Vagina (tissue), 2 donors: ENCODE data around the gene FGFRL1. TPM values are rescaled to one million over a fixed set of nuclear protein-coding genes. Genes with fewer than 3 reads are reported as not detected.
A peak's percentile ranks its signal among the peaks of the same experiment; 100 is the strongest.

ENCODE experiments used
- DNase-seq, 2 donors: peaks; one replicate each; pipeline ENCODE4 v3.0.0-alpha.2; 2017; ENCODE audit errors: extremely low spot score in 2 of 2
- H3K27ac ChIP-seq: fragments of 200-600 bp; sonication (generic); one replicate; pipeline ENCODE4 v1.5.1; 2019
- H3K27me3 ChIP-seq: fragments of 200-600 bp; sonication (generic); one replicate; pipeline ENCODE4 v1.5.1; 2019
- H3K36me3 ChIP-seq, 2 donors: fragments of 200-600 bp; sonication (generic); one replicate each; pipeline ENCODE4 v1.5.1; 2017 to 2019
- H3K4me1 ChIP-seq: fragments of 200-600 bp; sonication (generic); one replicate; pipeline ENCODE4 v1.5.1; 2019
- H3K4me3 ChIP-seq, 2 donors: fragments of 200-600 bp; sonication (generic); 1 replicate in 1 of 2; 2 replicates in 1 of 2; pipeline ENCODE4 v1.5.1; 2016 to 2019
- H3K9me3 ChIP-seq: fragments of 200-600 bp; sonication (generic); one replicate; pipeline ENCODE4 v1.5.1; 2019
- POLR2A ChIP-seq, 2 donors: fragments of 450-650 bp; IDR thresholded peaks; one replicate each; pipeline ENCODE4 v1.6.1; 2017; ENCODE audit warnings: antibody characterized with exemption in 2 of 2, mild to moderate bottlenecking in 2 of 2, moderate library complexity in 2 of 2
- POLR2AphosphoS5 ChIP-seq, 2 donors: sonication (generic); formaldehyde crosslinking; IDR thresholded peaks; one replicate each; pipeline ENCODE4 v1.9.0; 2017; ENCODE audit warnings: antibody characterized with exemption in 2 of 2, mild to moderate bottlenecking in 2 of 2, low read depth in 1 of 2; ENCODE audit not compliant: insufficient read depth in 1 of 2
- intact Hi-C: fragments of 100-400 bp; cut with DNase I; formaldehyde crosslinking; loops from one replicate; pipeline ENCODE4 v1.15.1; 2023
- total RNA-seq: library from RNA; depleted of rRNA; stranded (reverse); fragments of >200 nt; gene quantifications from one replicate; pipeline ENCODE4 v1.2.3, GENCODE V29; 2016
- TF ChIP-seq, protein P1 (sequence below), 3 experiments: fragments of 450-650 bp in 2 of 3; fragments of 200-600 bp in 1 of 3; sonication (generic) in 1 of 3; IDR thresholded peaks; one replicate each; pipeline ENCODE4 v1.5.1; 2017 to 2019; ENCODE audit warnings: antibody characterized with exemption in 3 of 3, mild to moderate bottlenecking in 2 of 3, moderate library complexity in 2 of 3

Gene FGFRL1
- total RNA-seq, 1 donor from 2014 or later = 20.9 TPM

DNA sequence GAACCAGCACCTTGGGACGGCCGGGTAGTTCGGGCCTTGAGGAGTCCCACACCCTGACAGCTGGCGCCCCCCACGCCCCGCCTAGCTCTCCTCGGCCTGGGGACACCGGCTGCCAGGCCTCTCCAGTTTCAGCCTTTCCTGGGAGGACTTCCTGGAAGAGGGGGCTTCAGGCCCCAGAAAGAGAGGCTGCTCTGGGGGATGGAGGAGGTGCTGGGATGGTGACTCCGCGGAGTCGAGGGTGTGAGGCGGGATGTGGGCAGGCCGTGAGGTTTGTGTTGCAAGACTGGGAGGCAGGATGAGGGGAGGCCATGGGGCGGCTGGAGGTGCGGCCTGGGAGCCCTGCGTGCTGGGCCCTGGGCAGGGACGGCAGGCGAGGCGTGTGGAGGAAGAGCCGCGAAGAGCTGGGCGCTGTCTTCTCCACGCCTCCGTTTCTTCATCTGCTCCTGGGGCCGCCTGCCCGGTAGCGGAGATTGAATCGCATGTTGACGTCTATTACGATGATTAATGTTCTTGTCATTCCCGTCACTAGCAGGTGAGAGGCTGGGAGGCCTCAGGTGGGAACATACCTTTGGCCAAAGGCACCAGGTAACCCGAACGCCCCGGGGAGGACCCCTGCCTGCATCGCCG lies 918 bp upstream of the FGFRL1 start:
- DNase-seq = peak in 1 of 2 donors; percentile 94
- H3K4me1 ChIP-seq = peaks cover 30% of the 10 kb centered on the region
- peak overlapping the region; percentile 52 to 83 for H3K4me3 ChIP-seq

DNA sequence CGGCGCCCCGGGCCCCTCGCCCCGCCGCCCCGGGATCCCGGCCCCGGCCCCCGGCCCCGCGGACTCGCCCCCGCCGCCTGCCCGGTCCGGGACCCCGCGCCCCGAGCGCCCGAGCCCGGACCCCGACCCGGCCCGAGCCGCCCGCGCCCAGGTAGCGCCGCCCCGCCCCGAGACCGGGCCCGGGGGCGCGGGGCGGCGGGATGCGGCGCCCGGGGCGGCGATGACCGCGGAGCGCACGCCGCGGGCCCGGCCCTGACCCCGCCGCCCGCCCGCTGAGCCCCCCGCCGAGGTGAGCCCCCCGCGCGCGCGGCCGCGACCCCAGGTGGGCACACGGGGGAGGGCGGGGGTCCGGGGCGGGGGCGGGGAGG lies 224 bp downstream of the FGFRL1 start:
- Histone ChIP-seq H3K27ac (no peak overlapping the region), H3K27me3 (no peaks in the 10 kb centered on the region), H3K9me3 (no peaks in the 10 kb centered on the region), H3K4me1 (peaks cover 30% of the 10 kb centered on the region), H3K4me3 (peak overlapping the region; percentile 52 to 83), H3K36me3 (no peaks in the 10 kb centered on the region)
- intact Hi-C loops = no loop called here
- TF ChIP-seq POLR2A (IDR thresholded peaks at IDR 0.05) = no peak
- TF ChIP-seq POLR2AphosphoS5 (IDR thresholded peaks at IDR 0.05; ENCODE audit: insufficient read depth in 1 of 2, low read depth in 1 of 2) = no peak
- TF ChIP-seq, protein P1, sequence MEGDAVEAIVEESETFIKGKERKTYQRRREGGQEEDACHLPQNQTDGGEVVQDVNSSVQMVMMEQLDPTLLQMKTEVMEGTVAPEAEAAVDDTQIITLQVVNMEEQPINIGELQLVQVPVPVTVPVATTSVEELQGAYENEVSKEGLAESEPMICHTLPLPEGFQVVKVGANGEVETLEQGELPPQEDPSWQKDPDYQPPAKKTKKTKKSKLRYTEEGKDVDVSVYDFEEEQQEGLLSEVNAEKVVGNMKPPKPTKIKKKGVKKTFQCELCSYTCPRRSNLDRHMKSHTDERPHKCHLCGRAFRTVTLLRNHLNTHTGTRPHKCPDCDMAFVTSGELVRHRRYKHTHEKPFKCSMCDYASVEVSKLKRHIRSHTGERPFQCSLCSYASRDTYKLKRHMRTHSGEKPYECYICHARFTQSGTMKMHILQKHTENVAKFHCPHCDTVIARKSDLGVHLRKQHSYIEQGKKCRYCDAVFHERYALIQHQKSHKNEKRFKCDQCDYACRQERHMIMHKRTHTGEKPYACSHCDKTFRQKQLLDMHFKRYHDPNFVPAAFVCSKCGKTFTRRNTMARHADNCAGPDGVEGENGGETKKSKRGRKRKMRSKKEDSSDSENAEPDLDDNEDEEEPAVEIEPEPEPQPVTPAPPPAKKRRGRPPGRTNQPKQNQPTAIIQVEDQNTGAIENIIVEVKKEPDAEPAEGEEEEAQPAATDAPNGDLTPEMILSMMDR (IDR thresholded peaks at IDR 0.05) = no peak
- no peak for DNase-seq

More for the DNA sequence above, 918 bp upstream of the FGFRL1 start:
- Histone ChIP-seq H3K9me3 (no peaks in the 10 kb centered on the region), H3K36me3 (no peaks in the 10 kb centered on the region), H3K27ac (peak overlapping the region; percentile 87), H3K27me3 (no peaks in the 10 kb centered on the region)
- intact Hi-C loops = no loop called here
- TF ChIP-seq, protein P1 (IDR thresholded peaks at IDR 0.05) = no peak
- TF ChIP-seq POLR2AphosphoS5 (IDR thresholded peaks at IDR 0.05; ENCODE audit: insufficient read depth in 1 of 2, low read depth in 1 of 2) = peak in 1 of 2 donors; percentile 59

DNA sequence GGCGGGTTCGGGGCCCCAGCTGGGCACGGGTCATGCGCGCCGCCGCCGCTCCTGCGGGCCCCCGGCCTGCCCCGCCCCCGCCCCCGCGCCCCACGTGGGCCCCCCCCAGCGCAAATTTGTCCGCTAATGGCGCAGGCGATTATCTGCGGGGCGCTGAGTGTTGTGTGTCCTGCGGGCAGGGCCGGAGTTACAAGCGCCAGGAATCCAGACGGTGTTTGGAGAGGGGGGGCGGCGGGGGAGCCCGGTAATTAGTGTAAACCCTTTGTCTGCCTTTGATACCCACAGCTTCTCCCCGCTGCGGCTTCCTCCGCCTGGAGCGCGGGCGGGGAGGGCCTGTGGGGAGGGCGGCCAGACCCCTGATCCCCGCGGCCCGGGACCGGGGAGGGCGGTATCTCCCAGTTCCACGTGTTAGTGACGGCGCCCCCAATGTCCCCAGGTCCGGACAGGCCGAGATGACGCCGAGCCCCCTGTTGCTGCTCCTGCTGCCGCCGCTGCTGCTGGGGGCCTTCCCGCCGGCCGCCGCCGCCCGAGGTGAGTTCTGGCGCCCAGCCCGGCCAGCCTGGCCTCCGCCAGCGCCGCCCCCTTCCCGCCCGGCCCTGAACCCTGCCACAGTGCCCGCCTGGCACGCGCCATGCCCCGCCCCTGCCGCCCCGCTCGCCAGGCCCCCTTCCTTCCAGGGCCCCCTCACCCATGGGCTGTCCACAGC lies 761 bp downstream of the FGFRL1 start:
- H3K9me3 ChIP-seq = no peaks in the 10 kb centered on the region
- TF ChIP-seq POLR2AphosphoS5 (IDR thresholded peaks at IDR 0.05; ENCODE audit: insufficient read depth in 1 of 2, low read depth in 1 of 2) (peak in 1 of 2 donors; percentile 18), POLR2A (IDR thresholded peaks at IDR 0.05) (no peak)
- H3K4me1 ChIP-seq = peaks cover 30% of the 10 kb centered on the region
- intact Hi-C loops = no loop called here
- no peak overlapping the region for H3K27ac ChIP-seq
- DNase-seq = no peak
- no peaks in the 10 kb centered on the region for H3K36me3 ChIP-seq
- H3K4me3 ChIP-seq = peak overlapping the region; percentile 49 to 83
- no peaks in the 10 kb centered on the region for H3K27me3 ChIP-seq

DNA sequence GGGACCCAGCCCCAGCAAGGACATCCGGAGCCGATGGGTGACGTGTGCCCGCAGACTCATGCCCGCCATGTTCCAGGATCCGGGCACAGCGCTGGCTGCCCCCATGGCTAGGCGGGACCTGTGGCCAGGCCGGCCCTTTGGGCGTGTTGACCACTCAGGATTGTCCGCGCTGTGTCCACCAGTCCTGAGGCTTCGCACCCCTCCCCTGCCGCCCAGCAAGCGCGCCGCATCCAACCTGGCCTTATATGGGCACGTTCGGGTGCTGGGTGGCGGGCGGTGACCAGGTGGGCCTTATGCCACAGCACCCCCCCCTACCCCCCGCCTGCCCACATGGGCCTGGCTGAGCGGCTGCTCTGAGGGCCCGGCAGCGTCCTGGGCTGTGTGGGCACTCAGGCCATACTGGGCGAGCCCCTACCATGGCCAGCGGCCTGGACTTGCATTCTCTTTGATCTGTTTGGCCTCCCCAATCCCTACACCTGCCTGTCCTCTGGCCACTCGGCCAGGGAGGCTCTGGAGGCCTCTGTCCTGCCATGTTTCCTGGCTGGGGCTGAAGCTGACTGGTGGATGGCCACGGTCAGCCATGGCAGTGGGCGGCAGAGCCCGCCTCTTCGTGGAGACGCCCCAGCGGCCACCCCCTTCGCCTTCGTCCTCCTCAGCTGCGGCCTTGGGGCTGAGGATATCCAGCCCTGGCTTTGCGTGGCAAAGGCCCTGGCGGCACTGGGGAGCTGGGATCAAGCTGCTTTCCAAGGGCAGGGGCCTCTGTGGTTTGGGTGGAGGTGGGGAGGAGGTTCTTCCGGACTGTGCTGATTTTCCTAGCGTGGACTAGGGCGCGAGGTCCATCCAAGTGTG lies 2.0 kb downstream of the FGFRL1 start:
- Histone ChIP-seq H3K4me1 (peaks cover 30% of the 10 kb centered on the region), H3K27ac (no peak overlapping the region), H3K4me3 (no peak overlapping the region), H3K36me3 (no peaks in the 10 kb centered on the region), H3K27me3 (no peaks in the 10 kb centered on the region), H3K9me3 (no peaks in the 10 kb centered on the region)
- intact Hi-C loops = no loop called here
- no peak for DNase-seq
- TF ChIP-seq, protein P1 (IDR thresholded peaks at IDR 0.05) = no peak
- TF ChIP-seq POLR2AphosphoS5 (IDR thresholded peaks at IDR 0.05; ENCODE audit: insufficient read depth in 1 of 2, low read depth in 1 of 2) (no peak), POLR2A (IDR thresholded peaks at IDR 0.05) (no peak)

DNA sequence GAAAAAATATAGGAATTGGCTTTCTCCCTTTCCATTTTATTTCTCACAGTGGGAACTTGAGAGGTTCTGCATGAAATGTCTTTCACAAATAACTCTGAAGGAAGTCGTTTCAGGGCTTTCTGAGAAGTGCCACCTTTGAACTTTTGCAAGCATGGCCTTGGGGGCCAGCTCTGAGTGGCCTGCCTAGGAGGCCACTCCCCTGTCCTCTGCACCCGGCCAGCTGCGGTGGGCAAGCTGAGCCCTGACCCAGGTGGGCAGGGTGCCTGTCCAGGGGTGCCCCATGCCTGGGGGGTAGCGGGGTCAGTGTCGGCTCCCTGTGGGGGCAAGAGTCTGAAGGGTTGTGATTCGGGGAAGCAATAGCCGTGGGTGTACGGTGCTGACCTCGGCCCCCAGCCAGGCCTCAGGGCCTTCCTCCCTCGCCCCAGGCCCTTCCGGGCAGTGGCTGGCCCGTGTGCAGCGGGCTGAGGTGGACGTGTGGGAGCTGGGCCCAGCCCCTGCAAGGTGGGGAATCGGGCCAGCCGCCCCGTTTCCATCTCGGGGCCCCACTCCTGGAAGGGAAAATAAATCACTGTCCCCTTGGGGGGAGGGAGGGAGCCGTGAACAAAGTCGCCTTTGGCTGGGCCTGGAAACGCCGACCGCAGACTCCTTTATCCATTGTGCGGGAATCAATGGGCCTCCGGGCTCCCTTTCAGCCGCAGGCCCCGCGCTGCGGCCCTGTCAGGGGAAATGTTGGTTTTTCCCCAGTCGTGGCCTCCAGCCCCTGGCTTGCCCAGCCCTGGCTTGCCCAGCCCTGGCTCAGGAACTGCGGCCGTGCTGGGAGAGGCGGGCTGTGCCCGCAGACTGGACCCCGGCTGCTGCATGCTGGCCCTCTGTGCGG lies 3.1 kb downstream of the FGFRL1 start:
- H3K4me1 ChIP-seq = peaks cover 22% of the 10 kb centered on the region
- no peaks in the 10 kb centered on the region for H3K36me3 ChIP-seq
- TF ChIP-seq POLR2AphosphoS5 (IDR thresholded peaks at IDR 0.05; ENCODE audit: insufficient read depth in 1 of 2, low read depth in 1 of 2) = no peak
- no peak for TF ChIP-seq POLR2A (IDR thresholded peaks at IDR 0.05)
- TF ChIP-seq, protein P1 (IDR thresholded peaks at IDR 0.05) = no peak
- no peaks in the 10 kb centered on the region for H3K9me3 ChIP-seq
- DNase-seq = no peak
- H3K27ac ChIP-seq = no peak overlapping the region
- intact Hi-C loops = no loop called here
- no peaks in the 10 kb centered on the region for H3K27me3 ChIP-seq
- no peak overlapping the region for H3K4me3 ChIP-seq
